HepG2 (cell line): ENCODE data around the gene RASA1. TPM values are rescaled to one million over a fixed set of nuclear protein-coding genes. Genes with fewer than 3 reads are reported as not detected.

Experiments used
- ATF7-NPFF ChIP-seq: sonication (generic); formaldehyde crosslinking; IDR thresholded peaks from 2 replicates; pipeline ENCODE4 v1.8.1; 2023; ENCODE audit warnings: mild to moderate bottlenecking, low read depth, missing genetic modification reagents, moderate library complexity
- CREM ChIP-seq, 2 experiments: sonication (generic) in 1 of 2; formaldehyde crosslinking in 1 of 2; IDR thresholded peaks; 2 replicates each; pipeline versions ENCODE4 v1.4.0 to v1.6.1; 2016 to 2020; ENCODE audit warnings: antibody characterized with exemption in 1 of 2, mild to moderate bottlenecking in 1 of 2, missing genetic modification reagents in 1 of 2
- JUNB ChIP-seq: sonication (generic); formaldehyde crosslinking; IDR thresholded peaks from 2 replicates; pipeline ENCODE4 v1.8.0; 2022; ENCODE audit warnings: missing genetic modification reagents, mild to moderate bottlenecking, borderline replicate concordance
- MIXL1 ChIP-seq: IDR thresholded peaks from 2 replicates; pipeline ENCODE4 v1.6.1; 2016
- NR0B2 ChIP-seq: sonication (generic); formaldehyde crosslinking; IDR thresholded peaks from 2 replicates; pipeline ENCODE4 v1.4.0; 2020; ENCODE audit warnings: mild to moderate bottlenecking, missing genetic modification reagents
- PATZ1 ChIP-seq: sonication (generic); formaldehyde crosslinking; IDR thresholded peaks from 2 replicates; pipeline ENCODE4 v1.4.0; 2020; ENCODE audit warnings: missing genetic modification reagents
- RFXAP ChIP-seq: sonication (generic); formaldehyde crosslinking; IDR thresholded peaks from 2 replicates; pipeline ENCODE4 v1.4.0; 2020; ENCODE audit warnings: missing genetic modification reagents, borderline replicate concordance
- RXRB ChIP-seq: IDR thresholded peaks from 2 replicates; pipeline ENCODE4 v1.6.1; 2016; ENCODE audit warnings: borderline replicate concordance, missing genetic modification reagents, missing compliant biosample characterization
- SALL2 ChIP-seq: sonication (generic); formaldehyde crosslinking; IDR thresholded peaks from 2 replicates; pipeline ENCODE4 v1.8.1; 2023; ENCODE audit warnings: mild to moderate bottlenecking, missing genetic modification reagents, inconsistent platforms
- SETDB1 ChIP-seq: sonication (generic); formaldehyde crosslinking; IDR thresholded peaks from 2 replicates; pipeline ENCODE4 v1.5.1; 2020; ENCODE audit warnings: missing genetic modification reagents, mild to moderate bottlenecking, borderline replicate concordance
- SOX6 ChIP-seq, 2 experiments: fragments of 450-650 bp in 1 of 2; sonication (generic) in 1 of 2; formaldehyde crosslinking in 1 of 2; IDR thresholded peaks; 2 replicates each; pipeline versions ENCODE4 v1.4.0 to v1.6.1; 2017 to 2020; ENCODE audit warnings: antibody characterized with exemption in 1 of 2, mild to moderate bottlenecking in 1 of 2, missing genetic modification reagents in 1 of 2
- TEAD2 ChIP-seq: sonication (generic); formaldehyde crosslinking; IDR thresholded peaks from 2 replicates; pipeline ENCODE4 v1.9.0; 2021; ENCODE audit warnings: missing genetic modification reagents
- ZBTB8A ChIP-seq: sonication (generic); formaldehyde crosslinking; IDR thresholded peaks from 2 replicates; pipeline ENCODE4 v1.4.0; 2020; ENCODE audit warnings: mild to moderate bottlenecking, low read depth, missing genetic modification reagents, borderline replicate concordance
- ZFAT ChIP-seq: sonication (generic); formaldehyde crosslinking; conservative IDR thresholded peaks from 2 replicates; pipeline ENCODE4 v1.8.1; 2023; ENCODE audit warnings: missing genetic modification reagents, inconsistent platforms
- ZNF160 ChIP-seq: sonication (generic); formaldehyde crosslinking; IDR thresholded peaks from 2 replicates; pipeline ENCODE4 v1.8.0; 2022; ENCODE audit warnings: mild to moderate bottlenecking, inconsistent platforms, missing genetic modification reagents
- ZNF512B ChIP-seq: sonication (generic); formaldehyde crosslinking; IDR thresholded peaks from 2 replicates; pipeline ENCODE4 v1.5.1; 2020; ENCODE audit warnings: missing genetic modification reagents, mild to moderate bottlenecking, borderline replicate concordance
- ZNF619 ChIP-seq: sonication (generic); formaldehyde crosslinking; IDR thresholded peaks from 2 replicates; pipeline ENCODE4 v1.4.0; 2020; ENCODE audit warnings: mild to moderate bottlenecking, missing genetic modification reagents
- ZNF781 ChIP-seq: sonication (generic); formaldehyde crosslinking; IDR thresholded peaks from 2 replicates; pipeline ENCODE4 v1.5.1; 2020; ENCODE audit warnings: borderline replicate concordance, mild to moderate bottlenecking, missing genetic modification reagents; ENCODE audit errors: not compliant biosample characterization
- ZNF883 ChIP-seq: sonication (generic); formaldehyde crosslinking; IDR thresholded peaks from 2 replicates; pipeline ENCODE4 v1.5.1; 2020; ENCODE audit warnings: mild to moderate bottlenecking, missing genetic modification reagents; ENCODE audit errors: not compliant biosample characterization
- polyA plus RNA-seq, 8 experiments: library from polyadenylated mRNA; depleted of rRNA in 3 of 8; stranded (reverse) in 7 of 8; unstranded in 1 of 8; fragments of >200 nt; fragmentation: Illumina TruSeq in 4 of 8; extraction: Trizol in 4 of 8; gene quantifications; 2 replicates each; pipeline versions ENCODE4 v1.2.1 to v1.2.3, GENCODE V29; 2011 to 2016; ENCODE audit warnings: low read depth in 4 of 8, missing spikeins in 1 of 8, mixed read lengths in 1 of 8; ENCODE audit not compliant: insufficient read depth in 1 of 8
- total RNA-seq, 5 experiments: library from RNA; depleted of rRNA; stranded (reverse); fragments of >200 nt; fragmentation: Illumina TruSeq; extraction: Trizol; gene quantifications; 2 replicates each; pipeline ENCODE4 v1.2.3, GENCODE V29; 2016; ENCODE audit warnings: low read depth in 1 of 5

Gene RASA1
- total and polyA plus RNA-seq, 2 of the 13 experiments (the other 11 are each of a cell fraction or from before 2014, with no cell fraction given) = 19.5 to 20.5 TPM

GRCh38 chr5:87267574-87268125, at the start of gene RASA1 (continued):
- TF ChIP-seq NR0B2 (CRISPR knock-in tag) (no peak), PATZ1 (peak; percentile 85), ZNF883 (CRISPR knock-in tag) (no peak), SETDB1 (CRISPR knock-in tag) (no peak), ZBTB8A (no peak), ZNF781 (CRISPR knock-in tag) (no peak), SOX6 (IDR thresholded peaks at IDR 0.05) (no peak), SOX6 (CRISPR knock-in tag; IDR thresholded peaks at IDR 0.05) (peak; percentile 50; the same call in 1 of the 2 replicates), RXRB (CRISPR knock-in tag) (no peak), TEAD2 (no peak), JUNB (CRISPR knock-in tag) (no peak), ZNF160 (CRISPR knock-in tag) (no peak), ZNF512B (no peak), RFXAP (CRISPR knock-in tag) (no peak; the same call in 1 of the 2 replicates), ZNF619 (CRISPR knock-in tag) (peak; percentile 70; the same call in 1 of the 2 replicates), ZFAT (no peak), SALL2 (peak; percentile 71; the same call in 1 of the 2 replicates), MIXL1 (CRISPR knock-in tag) (no peak), ATF7-NPFF (CRISPR knock-in tag) (0 out of 2 replicates have a peak, but pooled peaks have one; percentile 52), CREM (IDR thresholded peaks at IDR 0.05) (no peak), CREM (CRISPR knock-in tag; IDR thresholded peaks at IDR 0.05) (no peak)
